Astrocyte (in vitro differentiated cells and primary cell): Measurements from ENCODE around the gene TCP11. TPM values are rescaled to one million over a fixed set of nuclear protein-coding genes. Genes with fewer than 3 reads are reported as not detected.

Source experiments
- DNase-seq: peaks from one replicate; pipeline ENCODE4 v3.0.0-alpha.2; 2010; ENCODE audit warnings: low read depth
- FAIRE-seq: peaks from 2 replicates; lab custom pipeline; 2011; peaks lifted over from hg19 to GRCh38; lab: Jason Lieb, UNC
- H2AFZ ChIP-seq: 2 replicates; pipeline ENCODE4 v1.6.0; 2012; ENCODE audit warnings: low read depth, low read length, inconsistent platforms
- H3K27ac ChIP-seq: 2 replicates; pipeline ENCODE4 v1.5.1; 2011; ENCODE audit warnings: low read depth, low read length, inconsistent platforms
- H3K27me3 ChIP-seq: 2 replicates; pipeline ENCODE4 v1.6.0; 2011; ENCODE audit warnings: low read length, inconsistent platforms; ENCODE audit not compliant: insufficient read depth
- H3K36me3 ChIP-seq: 2 replicates; pipeline ENCODE4 v1.5.1; 2011; ENCODE audit warnings: low read length, inconsistent platforms; ENCODE audit not compliant: insufficient read depth
- H3K4me1 ChIP-seq: 2 replicates; pipeline ENCODE4 v1.5.1; 2011; ENCODE audit warnings: low read length, inconsistent platforms; ENCODE audit not compliant: insufficient read depth
- H3K4me2 ChIP-seq: 2 replicates; pipeline ENCODE4 v1.6.0; 2012; ENCODE audit warnings: low read length, inconsistent platforms
- H3K4me3 ChIP-seq: 2 replicates; pipeline ENCODE4 v1.5.1; 2011; ENCODE audit warnings: low read depth, mild to moderate bottlenecking, low read length, inconsistent platforms; ENCODE audit not compliant: insufficient read depth
- H3K79me2 ChIP-seq: 2 replicates; pipeline ENCODE4 v1.6.0; 2012; ENCODE audit warnings: mild to moderate bottlenecking, low read length, inconsistent platforms; ENCODE audit not compliant: insufficient read depth
- H3K9ac ChIP-seq: 2 replicates; pipeline ENCODE4 v1.6.0; 2012; ENCODE audit warnings: mild to moderate bottlenecking, low read length, inconsistent platforms
- H3K9me3 ChIP-seq: 2 replicates; pipeline ENCODE4 v1.5.1; 2012; ENCODE audit warnings: low read depth, mild to moderate bottlenecking, low read length, inconsistent platforms; ENCODE audit not compliant: insufficient read depth
- H4K20me1 ChIP-seq: 2 replicates; pipeline ENCODE4 v1.6.0; 2012; ENCODE audit warnings: low read length, inconsistent platforms; ENCODE audit not compliant: insufficient read depth
- H3K27ac Mint-ChIP-seq: one replicate; pipeline ENCODE4 v1.8.0; 2021; ENCODE audit warnings: mild to moderate bottlenecking, mixed read lengths; ENCODE audit not compliant: unreplicated experiment
- H3K27me3 Mint-ChIP-seq: one replicate; pipeline ENCODE4 v1.8.0; 2021; ENCODE audit warnings: low read depth, mixed read lengths; ENCODE audit not compliant: unreplicated experiment
- H3K36me3 Mint-ChIP-seq: one replicate; pipeline ENCODE4 v1.8.0; 2021; ENCODE audit warnings: low read depth, mixed read lengths; ENCODE audit not compliant: unreplicated experiment
- H3K4me1 Mint-ChIP-seq: one replicate; pipeline ENCODE4 v1.8.0; 2021; ENCODE audit warnings: low read depth, mixed read lengths; ENCODE audit not compliant: unreplicated experiment
- H3K4me3 Mint-ChIP-seq: one replicate; pipeline ENCODE4 v1.8.0; 2021; ENCODE audit warnings: mild to moderate bottlenecking, moderate library complexity, mixed read lengths; ENCODE audit not compliant: unreplicated experiment
- H3K9me3 Mint-ChIP-seq: one replicate; pipeline ENCODE4 v1.8.0; 2021; ENCODE audit warnings: mild to moderate bottlenecking, mixed read lengths; ENCODE audit not compliant: unreplicated experiment
- CTCF ChIP-seq: IDR thresholded peaks from 2 replicates; pipeline ENCODE4 v1.5.1; 2011; ENCODE audit warnings: low read depth, mild to moderate bottlenecking, inconsistent platforms, low read length, moderate library complexity; ENCODE audit not compliant: insufficient read depth
- EZH2 ChIP-seq: IDR thresholded peaks from 2 replicates; pipeline ENCODE4 v1.6.1; 2012; ENCODE audit warnings: mild to moderate bottlenecking, low read length, inconsistent platforms; ENCODE audit not compliant: insufficient read depth
- total RNA-seq: library from RNA; stranded (reverse); gene quantifications from 2 replicates; pipeline ENCODE4 v1.2.1, GENCODE V29; 2021

The TCP11 gene
- total RNA-seq, 1 donor from 2014 or later = not detected

DNA sequence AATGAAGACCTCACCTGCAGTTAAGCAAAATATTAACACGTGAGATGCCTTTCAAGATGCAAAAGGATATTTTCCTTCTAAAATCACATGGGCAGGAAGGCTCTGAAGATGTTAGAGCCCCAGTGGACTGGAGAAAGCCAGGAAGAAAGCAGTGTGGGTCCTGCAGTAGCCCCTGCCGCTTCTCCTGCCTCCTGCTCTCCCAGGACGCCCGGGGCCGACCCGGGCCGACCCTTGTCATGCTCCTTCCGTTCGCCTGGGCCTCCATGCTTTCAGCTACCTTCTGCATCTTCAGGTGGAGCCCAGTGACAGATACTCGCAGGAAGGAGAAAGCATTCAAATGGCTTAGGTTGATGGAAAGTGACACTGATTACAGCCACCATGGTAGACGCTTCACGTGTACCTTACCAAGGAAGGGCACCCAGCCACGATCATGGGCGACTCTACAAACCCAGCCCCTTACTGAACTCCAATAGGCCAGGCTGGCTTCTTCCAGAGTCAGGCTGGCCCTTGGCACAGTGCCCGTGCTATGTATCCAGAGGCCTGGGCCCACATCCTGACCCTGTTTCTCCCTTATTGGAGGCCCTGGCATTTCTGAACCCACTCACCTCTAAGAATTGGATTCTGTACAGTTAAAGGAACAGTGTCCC is 69.0 kb downstream of the TCP11 start:
- H4K20me1 ChIP-seq = no peaks in the 10 kb centered on the region
- H2AFZ ChIP-seq = no peak overlapping the region
- no peak overlapping the region for H3K9ac ChIP-seq
- H3K79me2 ChIP-seq = no peaks in the 10 kb centered on the region
- no peak for TF ChIP-seq CTCF
- TF ChIP-seq EZH2 = no peak
- no peaks in the 10 kb centered on the region for H3K9me3 ChIP-seq
- Mint-ChIP-seq H3K27me3 (no peaks in the 10 kb centered on the region), H3K9me3 (no peaks in the 10 kb centered on the region), H3K36me3 (peaks cover 3% of the 10 kb centered on the region), H3K4me1 (no peaks in the 10 kb centered on the region), H3K27ac (no peak overlapping the region), H3K4me3 (no peak overlapping the region)
- no peak overlapping the region for H3K27ac ChIP-seq
- no peaks in the 10 kb centered on the region for H3K36me3 ChIP-seq
- no peak overlapping the region for H3K4me3 ChIP-seq
- no peak overlapping the region for H3K4me2 ChIP-seq
- no peaks in the 10 kb centered on the region for H3K4me1 ChIP-seq
- FAIRE-seq (no peak), DNase-seq (no peak)
- H3K27me3 ChIP-seq = no peaks in the 10 kb centered on the region

DNA sequence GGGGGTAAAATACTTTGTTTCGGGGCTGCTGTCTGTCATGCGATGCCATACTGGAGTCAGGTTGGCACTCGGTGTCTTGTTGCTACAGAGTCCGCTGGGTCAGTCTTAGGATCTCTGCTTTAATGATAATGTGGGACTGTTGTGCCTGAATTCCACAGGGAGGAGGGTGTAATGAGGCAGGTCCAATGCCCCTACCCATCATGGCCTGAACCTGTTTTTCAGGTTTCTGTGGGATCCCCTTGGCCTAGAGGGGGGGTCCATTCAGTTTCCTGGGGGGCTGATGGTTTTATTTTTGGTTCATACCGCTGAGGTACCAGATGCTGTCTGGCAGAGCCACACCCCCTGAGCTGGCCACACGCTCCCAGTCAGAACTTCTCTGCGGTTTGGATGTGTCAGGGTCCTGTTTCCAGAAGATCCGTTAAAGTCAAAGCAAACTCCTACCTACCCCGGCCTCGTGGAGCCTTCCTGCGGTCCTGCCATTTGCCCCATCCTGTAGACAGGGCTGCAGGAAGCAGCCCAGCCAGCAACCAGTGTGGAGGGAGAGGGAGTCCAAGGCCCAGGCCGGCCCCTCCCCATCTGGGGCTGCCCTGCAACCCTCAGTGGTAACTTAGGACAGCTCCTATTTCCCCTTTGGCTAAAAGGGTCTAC is 69.7 kb downstream of the TCP11 start:
- Histone ChIP-seq H2AFZ (no peak overlapping the region), H3K4me2 (no peak overlapping the region), H3K36me3 (no peaks in the 10 kb centered on the region), H3K4me3 (no peak overlapping the region), H3K27ac (no peak overlapping the region), H3K79me2 (no peaks in the 10 kb centered on the region), H3K9ac (no peak overlapping the region), H3K27me3 (no peaks in the 10 kb centered on the region), H4K20me1 (no peaks in the 10 kb centered on the region), H3K9me3 (no peaks in the 10 kb centered on the region), H3K4me1 (no peaks in the 10 kb centered on the region)
- Mint-ChIP-seq H3K27me3 (no peaks in the 10 kb centered on the region), H3K36me3 (peaks cover 1% of the 10 kb centered on the region), H3K27ac (no peak overlapping the region), H3K4me1 (no peaks in the 10 kb centered on the region), H3K9me3 (no peaks in the 10 kb centered on the region), H3K4me3 (no peak overlapping the region)
- DNase-seq (peak; percentile 12), FAIRE-seq (no peak)
- TF ChIP-seq CTCF (no peak), EZH2 (no peak)

DNA sequence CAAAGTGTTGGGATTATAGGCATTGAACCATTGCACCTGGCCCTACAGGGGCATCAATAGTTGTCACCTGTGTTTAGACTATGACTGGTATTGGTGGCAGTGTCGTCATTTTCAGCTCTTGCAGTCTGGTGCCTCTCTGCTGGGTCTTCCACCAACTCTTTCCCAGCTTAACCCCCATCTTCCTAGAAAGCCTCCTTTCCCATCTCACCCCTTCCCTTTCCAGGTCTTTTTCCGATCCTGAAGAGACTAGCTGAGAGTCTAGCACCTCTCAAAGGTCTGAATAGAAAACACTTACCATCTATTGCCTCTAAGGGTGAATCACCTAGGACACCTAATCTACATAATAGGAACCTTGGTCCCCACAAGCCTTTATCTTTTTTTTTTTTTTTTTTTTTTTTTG is 71.0 kb downstream of the TCP11 start:
- no peaks in the 10 kb centered on the region for H4K20me1 ChIP-seq
- Mint-ChIP-seq H3K27me3 (no peaks in the 10 kb centered on the region), H3K4me1 (no peaks in the 10 kb centered on the region), H3K9me3 (no peaks in the 10 kb centered on the region), H3K4me3 (no peak overlapping the region), H3K27ac (no peak overlapping the region), H3K36me3 (peaks cover 1% of the 10 kb centered on the region)
- no peaks in the 10 kb centered on the region for H3K27me3 ChIP-seq
- H3K9me3 ChIP-seq = no peaks in the 10 kb centered on the region
- no peak for DNase-seq
- no peak overlapping the region for H2AFZ ChIP-seq
- no peaks in the 10 kb centered on the region for H3K79me2 ChIP-seq
- H3K27ac ChIP-seq = no peak overlapping the region
- no peak overlapping the region for H3K9ac ChIP-seq
- no peak for TF ChIP-seq CTCF
- no peak for TF ChIP-seq EZH2
- H3K4me1 ChIP-seq = no peaks in the 10 kb centered on the region
- H3K36me3 ChIP-seq = no peaks in the 10 kb centered on the region
- no peak for FAIRE-seq
- no peak overlapping the region for H3K4me2 ChIP-seq
- H3K4me3 ChIP-seq = no peak overlapping the region
